Body of pancreas (tissue), 4 donors: Measurements from ENCODE around the gene GABRG3. TPM values are rescaled to one million over a fixed set of nuclear protein-coding genes. Genes with fewer than 3 reads are reported as not detected.
"Not testable (repeated sequence)": the region's sequence is repeated elsewhere in the genome, so short reads cannot be mapped to it uniquely, and the experiment has no call there.

Experiments
- ATAC-seq: fragments of 150-250 bp; one replicate; pipeline ENCODE4 v1.9.1; 2016
- DNase-seq, 4 donors: peaks; one replicate each; pipeline ENCODE4 v3.0.0-alpha.2; 2019
- H3K27ac ChIP-seq, 4 donors: fragments of 200-600 bp; sonication (generic); 1 replicate in 3 of 4; 2 replicates in 1 of 4; pipeline versions ENCODE4 v1.5.1 to v1.6.1; 2016 to 2019; ENCODE audit warnings: mild to moderate bottlenecking in 1 of 4, mixed read lengths in 1 of 4, moderate library complexity in 1 of 4
- H3K27me3 ChIP-seq, 2 donors: fragments of 200-600 bp; sonication (generic); one replicate each; pipeline ENCODE4 v1.6.0; 2016; ENCODE audit warnings: mild to moderate bottlenecking in 1 of 2
- H3K36me3 ChIP-seq, 2 donors: fragments of 200-600 bp; sonication (generic); replicated peaks in 1 of 2; 2 replicates each; pipeline ENCODE4 v1.5.1; 2016; ENCODE audit warnings: low read depth in 2 of 2; ENCODE audit not compliant: insufficient read depth in 1 of 2
- H3K4me1 ChIP-seq: fragments of 200-600 bp; sonication (generic); one replicate; pipeline ENCODE4 v1.6.0; 2016
- H3K4me3 ChIP-seq, 2 donors: fragments of 200-600 bp; sonication (generic); 1 replicate in 1 of 2; 2 replicates in 1 of 2; pipeline ENCODE4 v1.5.1; 2016 to 2019
- H3K9me3 ChIP-seq, 3 donors: fragments of 200-600 bp; sonication (generic); 1 replicate in 2 of 3; 2 replicates in 1 of 3; pipeline ENCODE4 v1.5.1; 2016
- CTCF ChIP-seq, 7 experiments: fragments of 450-650 bp in 4 of 7; fragments of 200-600 bp in 3 of 7; sonication (generic) in 3 of 7; IDR thresholded peaks; one replicate each; pipeline ENCODE4 v1.5.1; 2016 to 2019; ENCODE audit warnings: antibody characterized with exemption in 7 of 7
- POLR2A ChIP-seq, 3 donors: fragments of 450-650 bp; IDR thresholded peaks; one replicate each; pipeline ENCODE4 v1.6.1; 2016; ENCODE audit warnings: antibody characterized with exemption in 3 of 3, mild to moderate bottlenecking in 2 of 3
- WGBS, 2 donors: methylation state at CpG; one replicate each; pipeline ENCODE4 v1.1.5; 2017; 5-methylcytosine and 5-hydroxymethylcytosine counted together
- intact Hi-C: fragments of 100-400 bp; cut with DNase I; formaldehyde crosslinking; loops from one replicate; pipeline ENCODE4 v1.15.1; 2023
- total RNA-seq, 2 donors: library from RNA; depleted of rRNA; stranded (reverse); fragments of >200 nt; gene quantifications; one replicate each; pipeline ENCODE4 v1.1.0, GENCODE V29; 2016

Gene GABRG3
- total RNA-seq, 2 donors from 2014 or later = not detected

- Histone ChIP-seq H3K27me3 (no peaks in the 10 kb centered on the region), H3K36me3 (no peaks in the 10 kb centered on the region), H3K27ac (no peak overlapping the region), H3K4me1 (no peaks in the 10 kb centered on the region), H3K9me3 (no peaks in the 10 kb centered on the region), H3K4me3 (no peak overlapping the region)
- ATAC-seq (no peak), DNase-seq (no peak)
- 7 to 18% methylated on average over 9 of the region's 9 CpGs for WGBS, 2 donors
- peak in 1 of 7 experiments; percentile 9 for TF ChIP-seq CTCF (IDR thresholded peaks at IDR 0.05)
- no peak for TF ChIP-seq POLR2A (IDR thresholded peaks at IDR 0.05)
- intact Hi-C loops = no loop called here
Measured at GRCh38 chr15:26974120-26974780, 3.3 kb downstream of the GABRG3 start.

GRCh38 chr15:26981492-26981891, 10.5 kb downstream of the GABRG3 start:
- no peak for TF ChIP-seq CTCF (IDR thresholded peaks at IDR 0.05)
- 67 to 73% methylated on average over 4 of the region's 4 CpGs for WGBS, 2 donors
- Histone ChIP-seq H3K4me3 (no peak overlapping the region), H3K4me1 (no peaks in the 10 kb centered on the region), H3K27ac (no peak overlapping the region), H3K9me3 (no peaks in the 10 kb centered on the region), H3K36me3 (no peaks in the 10 kb centered on the region), H3K27me3 (no peaks in the 10 kb centered on the region)
- no peak for DNase-seq
- intact Hi-C loops = no loop called here
- ATAC-seq = no peak

GRCh38 chr15:26983822-26984221, 12.8 kb downstream of the GABRG3 start:
- WGBS, 2 donors = 52 to 53% methylated on average over 8 of the region's 8 CpGs

GRCh38 chr15:26985050-26985449, 14.1 kb downstream of the GABRG3 start:
- intact Hi-C loops = no loop called here
- Histone ChIP-seq H3K9me3 (no peaks in the 10 kb centered on the region), H3K27me3 (no peaks in the 10 kb centered on the region), H3K27ac (no peak overlapping the region), H3K4me1 (no peaks in the 10 kb centered on the region), H3K4me3 (no peak overlapping the region), H3K36me3 (no peaks in the 10 kb centered on the region)
- TF ChIP-seq POLR2A (IDR thresholded peaks at IDR 0.05) (no peak), CTCF (IDR thresholded peaks at IDR 0.05) (no peak)
- ATAC-seq (no peak), DNase-seq (no peak)
- WGBS, 2 donors = 65 to 83% methylated on average over 4 of the region's 4 CpGs

More at GRCh38 chr15:26983822-26984221, 12.8 kb downstream of the GABRG3 start:
- no peak for DNase-seq
- intact Hi-C loops = no loop called here
- no peaks in the 10 kb centered on the region for H3K4me1 ChIP-seq
- ATAC-seq = no peak
- TF ChIP-seq CTCF (IDR thresholded peaks at IDR 0.05) (no peak), POLR2A (IDR thresholded peaks at IDR 0.05) (no peak)
- no peak overlapping the region for H3K4me3 ChIP-seq
- no peaks in the 10 kb centered on the region for H3K36me3 ChIP-seq
- no peaks in the 10 kb centered on the region for H3K27me3 ChIP-seq
- H3K27ac ChIP-seq = no peak overlapping the region
- H3K9me3 ChIP-seq = no peaks in the 10 kb centered on the region

- 86 to 87% methylated on average over 2 of the region's 2 CpGs for WGBS, 2 donors
- H3K9me3 ChIP-seq = no peaks in the 10 kb centered on the region
- intact Hi-C loops = no loop called here
Measured at GRCh38 chr15:26996250-26996649, 25.3 kb downstream of the GABRG3 start.

GRCh38 chr15:27003003-27003402, 32.0 kb downstream of the GABRG3 start:
- 76 to 88% methylated on average over 2 of the region's 4 CpGs for WGBS, 2 donors
- H3K27ac ChIP-seq, H3K36me3 ChIP-seq, H3K27me3 ChIP-seq, H3K4me1 ChIP-seq, H3K4me3 ChIP-seq, DNase-seq, ATAC-seq, intact Hi-C loops, H3K9me3 ChIP-seq: not testable (repeated sequence)

More at GRCh38 chr15:26996250-26996649, 25.3 kb downstream of the GABRG3 start:
- H3K4me1 ChIP-seq = no peaks in the 10 kb centered on the region
- ATAC-seq (no peak), DNase-seq (no peak)
- H3K4me3 ChIP-seq = no peak overlapping the region
- no peak overlapping the region for H3K27ac ChIP-seq
- TF ChIP-seq POLR2A (IDR thresholded peaks at IDR 0.05) = no peak
- no peak for TF ChIP-seq CTCF (IDR thresholded peaks at IDR 0.05)
- no peaks in the 10 kb centered on the region for H3K27me3 ChIP-seq
- no peaks in the 10 kb centered on the region for H3K36me3 ChIP-seq

- intact Hi-C loops, H3K36me3 ChIP-seq, ATAC-seq, DNase-seq, H3K4me3 ChIP-seq, H3K27ac ChIP-seq, H3K4me1 ChIP-seq, H3K27me3 ChIP-seq, H3K9me3 ChIP-seq: not testable (repeated sequence)
- WGBS, 2 donors = 87 to 94% methylated on average over 17 to 24 of the region's 24 CpGs
Measured at GRCh38 chr15:27004226-27004625, 33.2 kb downstream of the GABRG3 start.
